Activated T-helper 17 cell treated with anti-CD3 and anti-CD28 coated beads, Interleukin-2, amount 50 U/mL, for 72 hours (primary cell): Measurements from ENCODE around the gene FOXF1. TPM values are rescaled to one million over a fixed set of nuclear protein-coding genes. Genes with fewer than 3 reads are reported as not detected.
A peak's percentile ranks its signal among the peaks of the same experiment; 100 is the strongest.

Experiments
- ATAC-seq: fragments of 150-1000 bp; cut with Tn5 transposase; replicated peaks from 2 replicates; pipeline ENCODE4 v1.10.0; 2021; ENCODE audit warnings: mild to moderate bottlenecking, moderate library complexity
- H3K27ac Mint-ChIP-seq: one replicate; pipeline ENCODE4 v1.8.0; 2022; ENCODE audit warnings: mixed read lengths
- H3K27me3 Mint-ChIP-seq: one replicate; pipeline ENCODE4 v1.8.0; 2022; ENCODE audit warnings: mixed read lengths
- H3K36me3 Mint-ChIP-seq: one replicate; pipeline ENCODE4 v1.8.0; 2022; ENCODE audit warnings: low read depth, mild to moderate bottlenecking, mixed read lengths
- H3K4me1 Mint-ChIP-seq: one replicate; pipeline ENCODE4 v1.8.0; 2022; ENCODE audit warnings: mixed read lengths
- H3K4me3 Mint-ChIP-seq: one replicate; pipeline ENCODE4 v1.8.0; 2022; ENCODE audit warnings: mild to moderate bottlenecking, mixed read lengths
- H3K9me3 Mint-ChIP-seq: one replicate; pipeline ENCODE4 v1.8.0; 2022; ENCODE audit warnings: mixed read lengths
- total RNA-seq, 2 donors: library from RNA; stranded (reverse); gene quantifications; one replicate each; pipeline ENCODE4 v1.2.3, GENCODE V29; 2022

The FOXF1 gene
- total RNA-seq, 2 donors from 2014 or later: not detected

- peaks cover 4% of the 10 kb centered on the region for H3K36me3 Mint-ChIP-seq
- H3K27ac Mint-ChIP-seq: no peak overlapping the region
- no peak overlapping the region for H3K4me3 Mint-ChIP-seq
- no peak for ATAC-seq
- H3K4me1 Mint-ChIP-seq: no peaks in the 10 kb centered on the region
- H3K27me3 Mint-ChIP-seq: peaks cover 49% of the 10 kb centered on the region
- no peaks in the 10 kb centered on the region for H3K9me3 Mint-ChIP-seq
These were observed 4.4 kb downstream of the FOXF1 start for GRCh38 chr16:86514481-86515376.

- Mint-ChIP-seq H3K27me3 (peaks cover 49% of the 10 kb centered on the region), H3K9me3 (no peaks in the 10 kb centered on the region), H3K36me3 (peaks cover 4% of the 10 kb centered on the region), H3K4me1 (no peaks in the 10 kb centered on the region), H3K27ac (no peak overlapping the region), H3K4me3 (no peak overlapping the region)
- no peak for ATAC-seq
These were observed 5.1 kb downstream of the FOXF1 start for GRCh38 chr16:86515413-86515776.

GRCh38 chr16:86515777-86516622, 5.7 kb downstream of the FOXF1 start:
- Mint-ChIP-seq H3K4me1 (no peaks in the 10 kb centered on the region), H3K4me3 (no peak overlapping the region), H3K27ac (no peak overlapping the region), H3K36me3 (peaks cover 4% of the 10 kb centered on the region), H3K9me3 (no peaks in the 10 kb centered on the region), H3K27me3 (peaks cover 49% of the 10 kb centered on the region)
- no peak for ATAC-seq

GRCh38 chr16:86516623-86517003, 6.3 kb downstream of the FOXF1 start:
- H3K27ac Mint-ChIP-seq: no peak overlapping the region
- H3K4me1 Mint-ChIP-seq: no peaks in the 10 kb centered on the region
- ATAC-seq: no peak
- H3K36me3 Mint-ChIP-seq: peaks cover 2% of the 10 kb centered on the region
- H3K9me3 Mint-ChIP-seq: no peaks in the 10 kb centered on the region
- no peak overlapping the region for H3K4me3 Mint-ChIP-seq
- peaks cover 47% of the 10 kb centered on the region for H3K27me3 Mint-ChIP-seq

GRCh38 chr16:86517033-86517432, 6.7 kb downstream of the FOXF1 start:
- no peak overlapping the region for H3K27ac Mint-ChIP-seq

GRCh38 chr16:86517652-86518258, 7.4 kb downstream of the FOXF1 start:
- Mint-ChIP-seq H3K36me3 (no peaks in the 10 kb centered on the region), H3K27me3 (peaks cover 44% of the 10 kb centered on the region), H3K4me1 (no peaks in the 10 kb centered on the region), H3K4me3 (no peak overlapping the region), H3K9me3 (no peaks in the 10 kb centered on the region), H3K27ac (no peak overlapping the region)
- no peak for ATAC-seq

More at GRCh38 chr16:86517033-86517432, 6.7 kb downstream of the FOXF1 start:
- H3K36me3 Mint-ChIP-seq: no peaks in the 10 kb centered on the region
- H3K4me3 Mint-ChIP-seq: no peak overlapping the region
- ATAC-seq: no peak
- H3K4me1 Mint-ChIP-seq: no peaks in the 10 kb centered on the region
- peaks cover 45% of the 10 kb centered on the region for H3K27me3 Mint-ChIP-seq
- no peaks in the 10 kb centered on the region for H3K9me3 Mint-ChIP-seq

GRCh38 chr16:86519007-86519648, 8.8 kb downstream of the FOXF1 start:
- H3K9me3 Mint-ChIP-seq: no peaks in the 10 kb centered on the region
- peaks cover 33% of the 10 kb centered on the region for H3K27me3 Mint-ChIP-seq
- no peaks in the 10 kb centered on the region for H3K36me3 Mint-ChIP-seq
- H3K27ac Mint-ChIP-seq: no peak overlapping the region
- no peaks in the 10 kb centered on the region for H3K4me1 Mint-ChIP-seq
- H3K4me3 Mint-ChIP-seq: no peak overlapping the region
- ATAC-seq: no peak

- Mint-ChIP-seq H3K27me3 (peaks cover 27% of the 10 kb centered on the region), H3K4me3 (peak overlapping the region; percentile 43), H3K27ac (no peak overlapping the region), H3K9me3 (no peaks in the 10 kb centered on the region), H3K4me1 (no peaks in the 10 kb centered on the region), H3K36me3 (no peaks in the 10 kb centered on the region)
- peak; percentile 48 for ATAC-seq
These were observed 9.5 kb downstream of the FOXF1 start for GRCh38 chr16:86519649-86520316.

GRCh38 chr16:86520317-86521210, 10.2 kb downstream of the FOXF1 start:
- no peak overlapping the region for H3K27ac Mint-ChIP-seq
- peaks cover 22% of the 10 kb centered on the region for H3K27me3 Mint-ChIP-seq
- no peaks in the 10 kb centered on the region for H3K4me1 Mint-ChIP-seq
- ATAC-seq: no peak
- no peaks in the 10 kb centered on the region for H3K9me3 Mint-ChIP-seq
- H3K36me3 Mint-ChIP-seq: no peaks in the 10 kb centered on the region
- peak overlapping the region; percentile 43 for H3K4me3 Mint-ChIP-seq

- no peak overlapping the region for H3K4me3 Mint-ChIP-seq
- H3K4me1 Mint-ChIP-seq: no peaks in the 10 kb centered on the region
- H3K27me3 Mint-ChIP-seq: peaks cover 20% of the 10 kb centered on the region
- H3K36me3 Mint-ChIP-seq: no peaks in the 10 kb centered on the region
- no peaks in the 10 kb centered on the region for H3K9me3 Mint-ChIP-seq
- ATAC-seq: no peak
- H3K27ac Mint-ChIP-seq: no peak overlapping the region
These were observed 11.2 kb downstream of the FOXF1 start for GRCh38 chr16:86521236-86522197.

GRCh38 chr16:86522634-86523033, 12.3 kb downstream of the FOXF1 start:
- H3K27me3 Mint-ChIP-seq: peaks cover 12% of the 10 kb centered on the region
- ATAC-seq: no peak
- H3K4me1 Mint-ChIP-seq: no peaks in the 10 kb centered on the region
- H3K27ac Mint-ChIP-seq: no peak overlapping the region
- no peaks in the 10 kb centered on the region for H3K9me3 Mint-ChIP-seq
- H3K36me3 Mint-ChIP-seq: no peaks in the 10 kb centered on the region
- no peak overlapping the region for H3K4me3 Mint-ChIP-seq

GRCh38 chr16:86523166-86523740, 12.9 kb downstream of the FOXF1 start:
- no peaks in the 10 kb centered on the region for H3K9me3 Mint-ChIP-seq
- no peaks in the 10 kb centered on the region for H3K4me1 Mint-ChIP-seq
- H3K27me3 Mint-ChIP-seq: peaks cover 9% of the 10 kb centered on the region
- H3K4me3 Mint-ChIP-seq: no peak overlapping the region
- H3K27ac Mint-ChIP-seq: no peak overlapping the region
- no peaks in the 10 kb centered on the region for H3K36me3 Mint-ChIP-seq
- ATAC-seq: no peak
